ENCODE data around the gene GSG1L. TPM values are rescaled to one million over a fixed set of nuclear protein-coding genes. Genes with fewer than 3 reads are reported as not detected.

Gene GSG1L
- total and polyA plus RNA-seq, 12 donors, result 0.11 TPM; not detected in 11

DNA sequence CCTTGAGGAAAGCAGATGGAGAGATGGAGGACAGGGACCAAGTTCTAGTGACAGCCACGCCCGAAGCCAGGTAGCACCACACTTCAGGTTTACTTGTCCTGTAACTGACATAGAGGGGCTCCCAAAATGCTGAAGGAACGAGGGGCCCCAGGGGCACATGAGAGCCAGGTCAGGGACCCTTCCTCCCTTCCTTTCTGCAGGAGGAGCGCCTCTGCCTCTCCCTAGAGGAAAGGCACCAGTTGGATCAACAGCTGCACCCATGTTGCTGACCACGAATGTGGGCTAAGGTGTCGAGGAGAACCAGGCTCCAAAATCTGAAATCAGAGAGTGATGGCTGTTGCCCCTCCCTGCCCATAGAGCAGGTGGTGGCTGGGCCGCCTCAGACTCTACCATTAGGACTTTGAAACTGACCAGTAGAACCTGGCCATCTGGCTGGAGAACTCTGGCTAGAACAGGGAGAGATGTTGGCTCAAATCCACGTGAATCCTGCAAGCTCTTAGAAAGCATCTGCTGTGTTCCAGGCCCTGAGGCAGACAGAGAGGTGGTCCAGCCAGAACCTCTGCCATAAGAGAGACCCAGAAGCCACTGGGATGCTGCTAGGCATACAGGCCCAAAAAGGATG is 294.8 kb downstream of the GSG1L start:
- DNase-seq, result no peak
- 87 to 100% (median 95%) methylated on average over 2 to 8 of the region's 8 CpGs for WGBS, 4 donors
- no peaks in the 10 kb centered on the region for H3K9me3 ChIP-seq (replicated peaks in 1 of 3)
- no peaks in the 10 kb centered on the region for H3K4me1 ChIP-seq (replicated peaks in 1 of 2)
- H3K36me3 ChIP-seq (replicated peaks in 1 of 2), result peaks cover 0 to 16% of the 10 kb centered on the region in 2 donors
- no peak overlapping the region for H3K4me3 ChIP-seq
- TF ChIP-seq, protein P1, sequence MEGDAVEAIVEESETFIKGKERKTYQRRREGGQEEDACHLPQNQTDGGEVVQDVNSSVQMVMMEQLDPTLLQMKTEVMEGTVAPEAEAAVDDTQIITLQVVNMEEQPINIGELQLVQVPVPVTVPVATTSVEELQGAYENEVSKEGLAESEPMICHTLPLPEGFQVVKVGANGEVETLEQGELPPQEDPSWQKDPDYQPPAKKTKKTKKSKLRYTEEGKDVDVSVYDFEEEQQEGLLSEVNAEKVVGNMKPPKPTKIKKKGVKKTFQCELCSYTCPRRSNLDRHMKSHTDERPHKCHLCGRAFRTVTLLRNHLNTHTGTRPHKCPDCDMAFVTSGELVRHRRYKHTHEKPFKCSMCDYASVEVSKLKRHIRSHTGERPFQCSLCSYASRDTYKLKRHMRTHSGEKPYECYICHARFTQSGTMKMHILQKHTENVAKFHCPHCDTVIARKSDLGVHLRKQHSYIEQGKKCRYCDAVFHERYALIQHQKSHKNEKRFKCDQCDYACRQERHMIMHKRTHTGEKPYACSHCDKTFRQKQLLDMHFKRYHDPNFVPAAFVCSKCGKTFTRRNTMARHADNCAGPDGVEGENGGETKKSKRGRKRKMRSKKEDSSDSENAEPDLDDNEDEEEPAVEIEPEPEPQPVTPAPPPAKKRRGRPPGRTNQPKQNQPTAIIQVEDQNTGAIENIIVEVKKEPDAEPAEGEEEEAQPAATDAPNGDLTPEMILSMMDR (IDR thresholded peaks at IDR 0.05), result no peak
- no peak for TF ChIP-seq POLR2A (IDR thresholded peaks at IDR 0.05)
- H3K27ac ChIP-seq, result no peak overlapping the region
- intact Hi-C loops (cut with DNase I), result no loop called here
- H3K27me3 ChIP-seq, result no peaks in the 10 kb centered on the region

DNA sequence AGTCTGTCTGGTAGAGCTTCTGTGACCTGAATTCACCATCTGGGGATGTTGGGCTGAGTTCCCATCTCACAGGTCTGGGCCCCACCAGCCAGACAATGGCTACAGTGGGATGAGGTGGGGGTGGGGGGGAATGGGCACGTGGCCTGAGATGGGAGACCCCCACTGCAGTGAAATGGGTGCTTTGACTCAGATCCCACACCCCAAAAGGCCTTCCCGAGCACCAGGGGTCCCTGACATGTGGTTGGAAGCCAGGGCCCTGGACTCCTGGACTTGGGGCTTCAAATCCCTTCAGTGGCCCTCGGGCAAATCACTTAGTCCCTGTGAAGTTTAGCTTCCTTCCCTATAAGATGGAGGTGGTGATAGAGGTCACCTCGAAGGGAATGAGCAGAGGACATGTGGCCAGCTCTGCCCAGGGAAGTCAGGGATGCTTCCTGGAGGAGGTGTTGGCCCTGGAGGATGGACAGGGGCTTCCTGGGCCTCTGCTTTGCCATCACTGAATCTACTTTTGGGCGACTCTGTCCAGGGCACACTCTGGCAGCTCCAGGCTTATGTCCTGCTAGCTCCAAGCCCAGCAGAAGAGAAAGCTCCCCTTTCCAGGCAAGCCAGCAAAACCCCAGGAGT is 295.4 kb downstream of the GSG1L start:
- TF ChIP-seq POLR2A (IDR thresholded peaks at IDR 0.05), result no peak
- TF ChIP-seq, protein P1 (IDR thresholded peaks at IDR 0.05), result no peak
- Histone ChIP-seq H3K4me3 (no peak overlapping the region), H3K4me1 (replicated peaks in 1 of 2) (no peaks in the 10 kb centered on the region), H3K27ac (no peak overlapping the region), H3K36me3 (replicated peaks in 1 of 2) (peaks cover 0 to 16% of the 10 kb centered on the region in 2 donors), H3K27me3 (no peaks in the 10 kb centered on the region), H3K9me3 (replicated peaks in 1 of 3) (no peaks in the 10 kb centered on the region)
- intact Hi-C loops (cut with DNase I), result no loop called here
- WGBS, 4 donors, result 87 to 96% (median 92%) methylated on average over 3 to 5 of the region's 5 CpGs
- DNase-seq, result no peak

DNA sequence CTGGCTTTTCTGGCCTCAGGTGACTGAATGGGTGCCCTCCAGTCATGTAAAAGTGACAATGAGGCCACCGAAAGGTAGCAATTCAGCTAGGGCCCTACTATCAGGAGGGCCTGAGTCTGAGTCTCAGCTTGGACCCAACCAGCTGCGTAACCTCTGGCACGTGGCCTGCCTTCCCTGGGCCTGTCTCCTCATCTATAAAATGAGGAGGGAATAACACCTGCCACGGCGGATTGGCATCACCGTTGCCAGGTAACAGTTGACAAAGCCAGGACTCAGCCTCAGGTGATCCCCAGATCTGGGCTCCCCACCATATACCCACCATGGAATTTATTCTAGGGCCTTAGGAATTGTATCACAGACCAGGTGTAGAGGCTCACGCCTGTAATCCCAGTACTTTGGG is 296.4 kb downstream of the GSG1L start:
- DNase-seq, result no peak
- Histone ChIP-seq H3K9me3 (replicated peaks in 1 of 3) (no peaks in the 10 kb centered on the region), H3K36me3 (replicated peaks in 1 of 2) (peaks cover 0 to 21% of the 10 kb centered on the region in 2 donors), H3K27me3 (no peaks in the 10 kb centered on the region), H3K4me3 (no peak overlapping the region), H3K27ac (no peak overlapping the region), H3K4me1 (replicated peaks in 1 of 2) (no peaks in the 10 kb centered on the region)
- intact Hi-C loops (cut with DNase I), result no loop called here
- TF ChIP-seq, protein P1 (IDR thresholded peaks at IDR 0.05), result no peak
- TF ChIP-seq POLR2A (IDR thresholded peaks at IDR 0.05), result no peak
- 92 to 95% (median 94%) methylated on average over 7 of the region's 7 CpGs for WGBS, 4 donors

DNA sequence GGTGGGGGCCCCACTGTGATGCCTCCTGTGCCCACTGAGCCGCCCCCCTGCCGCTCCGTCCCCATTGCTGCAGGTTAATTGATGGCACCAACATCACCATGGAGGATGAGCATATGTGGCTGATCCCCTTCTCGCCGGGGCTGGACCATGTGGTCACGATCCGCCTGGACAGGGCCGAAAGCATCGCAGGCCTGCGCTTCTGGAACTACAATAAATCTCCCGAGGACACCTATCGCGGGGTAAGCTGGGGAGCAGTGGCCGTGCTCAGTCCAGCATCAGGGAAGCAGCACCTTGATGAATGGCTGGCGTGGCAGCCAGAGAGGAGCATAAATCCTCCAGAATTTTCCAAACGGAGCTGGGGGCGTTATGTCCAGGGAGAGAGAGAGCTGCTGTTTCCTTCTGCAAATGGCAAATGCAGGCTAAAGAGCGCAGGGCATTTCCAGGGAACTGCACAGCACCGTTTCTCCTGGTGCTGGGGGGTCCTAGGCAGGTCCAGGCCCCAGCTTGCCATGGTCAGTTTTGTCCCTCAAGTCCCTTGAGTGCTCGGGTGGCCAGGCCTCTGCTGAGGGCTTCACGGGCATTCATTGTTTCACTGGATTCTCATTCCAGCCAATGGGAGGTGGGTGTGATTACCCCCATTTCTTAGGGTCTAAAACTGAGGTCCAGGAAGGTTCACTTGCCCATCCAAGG is 297.1 kb downstream of the GSG1L start:
- peaks cover 0 to 15% of the 10 kb centered on the region in 2 donors for H3K36me3 ChIP-seq (replicated peaks in 1 of 2)
- no peaks in the 10 kb centered on the region for H3K4me1 ChIP-seq (replicated peaks in 1 of 2)
- H3K27me3 ChIP-seq, result no peaks in the 10 kb centered on the region
- no peak for TF ChIP-seq POLR2A (IDR thresholded peaks at IDR 0.05)
- TF ChIP-seq, protein P1 (IDR thresholded peaks at IDR 0.05), result no peak
- DNase-seq, result no peak
- H3K9me3 ChIP-seq (replicated peaks in 1 of 3), result no peaks in the 10 kb centered on the region
- no peak overlapping the region for H3K4me3 ChIP-seq
- 91 to 97% (median 94%) methylated on average over 17 to 21 of the region's 21 CpGs for WGBS, 4 donors
- intact Hi-C loops (cut with DNase I), result no loop called here
- no peak overlapping the region for H3K27ac ChIP-seq

Data from adrenal gland (tissue), 12 donors.